K562 (cell line): Measurements from ENCODE around the gene TOR3A.

ENCODE experiments used
- CTCF ChIP-seq, 3 experiments: IDR thresholded peaks in 2 of 3; conservative IDR thresholded peaks in 1 of 3; 2 replicates each; pipeline ENCODE4 v1.5.1; 2011 to 2012; ENCODE audit warnings: low read length in 3 of 3, mild to moderate bottlenecking in 3 of 3, control low read depth in 2 of 3, improper control_type of control experiment in 1 of 3, inconsistent platforms in 1 of 3, low read depth in 1 of 3, mixed read lengths in 1 of 3, moderate library complexity in 1 of 3; ENCODE audit not compliant: insufficient read depth in 2 of 3
- NFIC ChIP-seq: fragments of 450-650 bp; IDR thresholded peaks from 2 replicates; pipeline ENCODE4 v1.6.1; 2017; ENCODE audit warnings: mild to moderate bottlenecking, inconsistent platforms
- RFX5 ChIP-seq: IDR thresholded peaks from 2 replicates; pipeline ENCODE4 v1.6.1; 2011; ENCODE audit warnings: low read depth, mild to moderate bottlenecking, improper control_type of control experiment, low read length
- RFX7 ChIP-seq: fragments of 250-450 bp; sonication (Bioruptor Pico); IDR thresholded peaks from 2 replicates; pipeline ENCODE4 v1.5.1; 2021; ENCODE audit warnings: mild to moderate bottlenecking
- SMC3 ChIP-seq: conservative IDR thresholded peaks from 2 replicates; pipeline ENCODE4 v1.6.1; 2011; ENCODE audit warnings: low read depth, low read length, improper control_type of control experiment; ENCODE audit not compliant: insufficient read depth
- SPI1 ChIP-seq: IDR thresholded peaks from 2 replicates; pipeline ENCODE4 v1.6.1; 2011; ENCODE audit warnings: low read depth, low read length, control low read depth, borderline replicate concordance
- SREBF1 ChIP-seq: fragments of 150-350 bp; IDR thresholded peaks from 2 replicates; pipeline ENCODE4 v1.6.1; 2014; ENCODE audit warnings: antibody characterized with exemption, low read depth, low read length, borderline replicate concordance
- ZNF57 ChIP-seq: fragments of 450-650 bp; formaldehyde crosslinking; IDR thresholded peaks from 2 replicates; pipeline ENCODE4 v1.4.0; 2020; ENCODE audit warnings: mild to moderate bottlenecking, moderate library complexity
- ZNF639 ChIP-seq, 2 experiments: fragments of 200-800 bp in 1 of 2; sonication (Bioruptor generic) in 1 of 2; sonication (generic) in 1 of 2; formaldehyde crosslinking in 1 of 2; IDR thresholded peaks in 1 of 2; conservative IDR thresholded peaks in 1 of 2; 2 replicates each; pipeline versions ENCODE4 v1.5.0 to v1.6.1; 2016 to 2020; ENCODE audit warnings: missing compliant biosample characterization in 1 of 2, missing genetic modification characterization in 1 of 2, missing genetic modification reagents in 1 of 2

GRCh38 chr1:179036844-179037465, 44.9 kb upstream of the TOR3A start:
- TF ChIP-seq ZNF639 (CRISPR knock-in tag; conservative IDR thresholded peaks at IDR 0.05 in 1 of 2, IDR thresholded peaks at IDR 0.05 in 1 of 2): no peak
- TF ChIP-seq SPI1: no peak
- no peak for TF ChIP-seq ZNF57
- no peak; a peak in 1 of 6 replicates for TF ChIP-seq CTCF (IDR thresholded peaks at IDR 0.05 in 2 of 3, conservative IDR thresholded peaks at IDR 0.05 in 1 of 3; ENCODE audit: insufficient read depth in 2 of 3, low read depth in 1 of 3, low read length in 3 of 3)
- TF ChIP-seq RFX5: no peak
- no peak for TF ChIP-seq SREBF1
- no peak for TF ChIP-seq SMC3
- TF ChIP-seq NFIC: no peak
- no peak for TF ChIP-seq RFX7 (CRISPR knock-in tag)
